Esophagus muscularis mucosa (tissue), 4 donors: ENCODE measurements around the gene CCDC24. TPM values are rescaled to one million over a fixed set of nuclear protein-coding genes. Genes with fewer than 3 reads are reported as not detected.

Experiments
- DNase-seq: peaks from one replicate; pipeline ENCODE4 v3.0.0-alpha.2; 2017; ENCODE audit errors: extremely low spot score
- H3K27ac ChIP-seq, 4 donors: fragments of 200-600 bp; sonication (generic); replicated peaks in 1 of 4; 1 replicate in 3 of 4; 2 replicates in 1 of 4; pipeline ENCODE4 v1.5.1; 2016 to 2019; ENCODE audit warnings: mild to moderate bottlenecking in 1 of 4
- H3K27me3 ChIP-seq, 4 donors: fragments of 200-600 bp; sonication (generic); one replicate each; pipeline versions ENCODE4 v1.5.1 to v1.6.0; 2016 to 2019
- H3K36me3 ChIP-seq, 4 donors: fragments of 200-600 bp; sonication (generic); one replicate each; pipeline ENCODE4 v1.5.1; 2016 to 2019
- H3K4me1 ChIP-seq, 4 donors: fragments of 200-600 bp; sonication (generic); one replicate each; pipeline ENCODE4 v1.5.1; 2016 to 2019
- H3K4me3 ChIP-seq, 4 donors: fragments of 200-600 bp; sonication (generic); 1 replicate in 2 of 4; 2 replicates in 2 of 4; pipeline ENCODE4 v1.5.1; 2016 to 2019; ENCODE audit warnings: mild to moderate bottlenecking in 4 of 4, moderate library complexity in 1 of 4
- H3K9me3 ChIP-seq, 4 donors: fragments of 200-600 bp; sonication (generic); 1 replicate in 3 of 4; 2 replicates in 1 of 4; pipeline ENCODE4 v1.5.1; 2016 to 2019
- CTCF ChIP-seq, 3 experiments: fragments of 200-600 bp in 2 of 3; fragments of 450-650 bp in 1 of 3; sonication (generic) in 2 of 3; IDR thresholded peaks; one replicate each; pipeline ENCODE4 v1.5.1; 2017 to 2019; ENCODE audit warnings: antibody characterized with exemption in 3 of 3, mild to moderate bottlenecking in 2 of 3, moderate library complexity in 1 of 3
- EP300 ChIP-seq: sonication (generic); formaldehyde crosslinking; IDR thresholded peaks from one replicate; pipeline ENCODE4 v1.6.1; 2017; ENCODE audit warnings: antibody characterized with exemption
- POLR2A ChIP-seq: fragments of 450-650 bp; IDR thresholded peaks from one replicate; pipeline ENCODE4 v1.6.1; 2017; ENCODE audit warnings: antibody characterized with exemption, moderate library complexity, mild to moderate bottlenecking, low read depth
- POLR2AphosphoS5 ChIP-seq, 2 donors: sonication (generic); formaldehyde crosslinking; IDR thresholded peaks; one replicate each; pipeline ENCODE4 v1.6.1; 2017; ENCODE audit warnings: antibody characterized with exemption in 2 of 2
- WGBS: methylation state at CpG from one replicate; pipeline ENCODE4 v1.1.5; 2018; 5-methylcytosine and 5-hydroxymethylcytosine counted together
- intact Hi-C: fragments of 100-400 bp; cut with DNase I; formaldehyde crosslinking; loops from one replicate; pipeline ENCODE4 v1.15.1; 2023
- total RNA-seq, 4 donors: library from RNA; depleted of rRNA; stranded (reverse); fragments of >200 nt; gene quantifications; one replicate each; pipeline versions ENCODE4 v1.1.0 to v1.2.1, GENCODE V29; 2016

Gene CCDC24
- total RNA-seq, 4 donors from 2014 or later, result 6.2 to 7.3 (median 6.7) TPM

- peaks cover 6 to 43% (median 39%) of the 10 kb centered on the region in 4 donors for H3K36me3 ChIP-seq
- H3K4me1 ChIP-seq, result peaks cover 32 to 46% (median 43%) of the 10 kb centered on the region in 4 donors
- no peak for TF ChIP-seq POLR2AphosphoS5 (IDR thresholded peaks at IDR 0.05)
- TF ChIP-seq POLR2A, result no peak
- no peak for TF ChIP-seq EP300
- no peak for TF ChIP-seq CTCF (IDR thresholded peaks at IDR 0.05)
- H3K27ac ChIP-seq, result no peak overlapping the region
- WGBS, result 92% methylated on average over 14 of the region's 17 CpGs
- no peaks in the 10 kb centered on the region for H3K9me3 ChIP-seq
- no peaks in the 10 kb centered on the region for H3K27me3 ChIP-seq
- H3K4me3 ChIP-seq, result no peak overlapping the region
- no peak for DNase-seq
- intact Hi-C loops, result no loop called here
These were observed 19.9 kb upstream of the CCDC24 start for GRCh38 chr1:43971336-43971980.

DNA sequence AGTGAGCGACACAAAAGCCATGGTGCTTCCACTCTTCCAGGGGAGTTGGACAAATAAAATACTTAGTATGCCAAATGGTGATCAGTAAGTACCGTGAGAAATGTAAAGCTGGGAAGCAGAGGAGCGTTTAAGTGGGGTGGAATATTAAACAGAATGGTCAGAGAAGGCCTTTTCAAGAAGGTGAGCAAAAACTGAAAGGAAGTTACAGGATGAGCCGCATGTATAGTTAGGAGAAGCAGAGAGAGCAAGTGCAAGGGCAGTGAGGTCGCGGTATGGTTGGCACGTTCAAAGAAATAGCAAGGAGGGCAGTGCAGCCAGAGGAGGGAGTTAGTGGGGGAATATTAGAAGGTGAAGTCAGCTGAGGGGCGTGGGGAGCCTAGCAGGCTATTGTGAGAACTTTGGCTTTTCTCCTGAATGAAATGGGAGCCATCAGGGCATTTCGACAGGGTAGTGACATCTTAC, 17.4 kb upstream of the CCDC24 start:
- H3K9me3 ChIP-seq, result no peaks in the 10 kb centered on the region
- intact Hi-C loops, result no loop called here
- WGBS, result 43% methylated on average over 9 of the region's 9 CpGs
- H3K4me1 ChIP-seq, result peaks cover 53 to 70% (median 67%) of the 10 kb centered on the region in 4 donors
- peak overlapping the region; percentile 93 to 98 (median 95) for H3K27ac ChIP-seq
- peak overlapping the region; percentile 85 to 99 (median 94) for H3K4me3 ChIP-seq
- peaks cover 16 to 48% (median 43%) of the 10 kb centered on the region in 4 donors for H3K36me3 ChIP-seq
- no peak for DNase-seq
- TF ChIP-seq EP300 (no peak), CTCF (IDR thresholded peaks at IDR 0.05) (no peak), POLR2A (no peak), POLR2AphosphoS5 (IDR thresholded peaks at IDR 0.05) (no peak)
- no peaks in the 10 kb centered on the region for H3K27me3 ChIP-seq

DNA sequence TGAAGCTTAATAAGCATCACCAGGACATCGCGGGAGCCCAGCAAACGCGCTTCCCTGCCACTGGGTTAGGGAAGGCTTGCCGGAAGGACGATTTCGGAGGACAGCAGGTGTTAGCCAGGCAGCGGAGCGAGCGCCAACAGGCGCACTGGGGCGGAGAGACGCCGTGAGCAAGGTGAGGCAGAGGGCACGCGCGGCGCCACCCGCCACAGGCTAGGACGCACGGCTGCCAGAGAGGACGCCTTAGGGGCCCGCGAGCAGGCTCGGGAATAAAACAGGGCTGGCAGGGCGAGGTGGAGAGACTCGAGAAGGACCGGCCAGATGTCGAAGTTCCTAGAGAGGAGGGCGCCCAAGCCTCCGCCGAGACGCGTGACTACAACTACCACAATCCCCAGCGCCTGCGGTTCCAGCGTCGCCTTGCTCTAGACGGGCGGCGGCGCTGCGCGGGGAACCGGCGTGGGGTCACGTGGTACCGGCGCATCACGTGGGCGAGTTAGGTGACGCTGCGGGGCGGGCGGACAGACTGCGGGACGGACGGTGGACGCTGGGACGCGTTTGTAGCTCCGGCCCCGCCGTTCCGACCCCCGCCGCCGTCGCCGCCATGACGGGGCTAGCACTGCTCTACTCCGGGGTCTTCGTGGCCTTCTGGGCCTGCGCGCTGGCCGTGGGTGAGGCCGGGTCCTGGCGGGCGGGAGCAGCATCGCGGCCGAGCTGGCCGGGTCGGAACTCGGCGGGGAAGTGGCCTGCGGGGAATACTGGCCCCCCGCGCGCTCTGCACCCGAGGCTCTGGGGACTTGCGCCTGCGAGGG, 16.8 kb upstream of the CCDC24 start, which contains the start of gene ATP6V0B:
Gene ATP6V0B, plus strand, starts transcription at position 518 of the 806 bp plus-strand sequence. Its CDS starts 81 bp downstream, at position 599.
- H3K36me3 ChIP-seq, result peaks cover 16 to 48% (median 43%) of the 10 kb centered on the region in 4 donors
- intact Hi-C loops, result no loop called here
- peaks cover 53 to 72% (median 65%) of the 10 kb centered on the region in 4 donors for H3K4me1 ChIP-seq
- H3K9me3 ChIP-seq, result no peaks in the 10 kb centered on the region
- peak within 1 kb of the TSS; percentile 85 to 99 (median 94) for H3K4me3 ChIP-seq
- H3K27me3 ChIP-seq, result no peaks in the 10 kb centered on the region
- 0% methylated on average over 10 of the region's 93 CpGs for WGBS
- DNase-seq, result peak; percentile 100
- TF ChIP-seq CTCF (IDR thresholded peaks at IDR 0.05) (peak; percentile 13 to 46 (median 31)), POLR2AphosphoS5 (IDR thresholded peaks at IDR 0.05) (peak; percentile 98), POLR2A (peak; percentile 88), EP300 (no peak)
- peak within 1 kb of the TSS; percentile 93 to 98 (median 95) for H3K27ac ChIP-seq

DNA sequence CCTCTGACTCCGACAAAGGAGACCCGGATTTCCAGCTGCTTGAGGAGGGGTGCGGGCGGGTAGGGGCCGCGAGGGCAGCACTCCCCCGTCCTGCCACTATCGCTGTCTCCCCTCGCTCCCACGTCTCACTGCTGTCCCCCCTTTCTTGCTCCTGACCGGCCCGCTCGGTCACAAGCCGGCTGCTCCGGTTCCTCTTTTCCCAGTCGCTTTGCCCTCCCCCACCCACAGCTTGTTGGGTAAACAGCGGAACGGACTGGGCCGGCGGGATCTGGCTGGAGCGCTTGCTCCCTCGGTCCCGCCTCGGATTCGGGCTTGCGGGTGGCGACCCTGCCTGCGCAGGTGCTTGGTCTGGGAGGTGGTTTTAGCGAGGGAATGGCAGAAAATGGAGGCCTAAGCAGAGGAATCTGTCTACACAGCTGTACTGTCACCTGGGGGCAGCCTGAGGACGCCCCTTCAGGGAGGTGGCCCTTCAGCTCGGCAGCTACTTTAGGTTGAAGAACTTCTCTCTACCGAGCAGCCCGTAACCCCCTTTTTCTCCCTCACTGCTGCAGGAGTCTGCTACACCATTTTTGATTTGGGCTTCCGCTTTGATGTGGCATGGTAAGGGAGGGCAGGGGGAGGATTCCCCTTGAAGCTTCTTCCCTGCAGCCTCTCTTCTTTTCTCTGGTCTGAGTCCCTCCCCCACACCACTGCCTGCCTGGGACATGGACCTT, 16.0 kb upstream of the CCDC24 start:
- no peak for DNase-seq
- Histone ChIP-seq H3K36me3 (peaks cover 16 to 48% (median 43%) of the 10 kb centered on the region in 4 donors), H3K27me3 (no peaks in the 10 kb centered on the region), H3K4me3 (peak overlapping the region; percentile 85 to 99 (median 94)), H3K4me1 (peaks cover 58 to 74% (median 68%) of the 10 kb centered on the region in 4 donors), H3K27ac (peak overlapping the region; percentile 93 to 98 (median 95)), H3K9me3 (no peaks in the 10 kb centered on the region)
- 1% methylated on average over 23 of the region's 34 CpGs for WGBS
- no peak for TF ChIP-seq EP300
- TF ChIP-seq CTCF (IDR thresholded peaks at IDR 0.05), result no peak
- no peak for TF ChIP-seq POLR2AphosphoS5 (IDR thresholded peaks at IDR 0.05)
- no peak for TF ChIP-seq POLR2A
- intact Hi-C loops, result no loop called here
